HFFc6 (cell line): Measurements from ENCODE around the gene SEPSECS. TPM values are rescaled to one million over a fixed set of nuclear protein-coding genes. Genes with fewer than 3 reads are reported as not detected.

Source experiments
- DNase-seq: peaks from one replicate; pipeline ENCODE4 v3.0.0-alpha.2; 2018
- H3K27ac Mint-ChIP-seq: 2 replicates; pipeline ENCODE4 v1.8.0; 2020; ENCODE audit warnings: mild to moderate bottlenecking, mixed read lengths
- H3K27me3 Mint-ChIP-seq: 2 replicates; pipeline ENCODE4 v1.8.0; 2021; ENCODE audit warnings: mild to moderate bottlenecking, moderate library complexity, mixed read lengths; ENCODE audit not compliant: insufficient read depth
- H3K36me3 Mint-ChIP-seq: 2 replicates; pipeline ENCODE4 v1.8.0; 2021; ENCODE audit warnings: low read depth, mixed read lengths
- H3K4me1 Mint-ChIP-seq: 2 replicates; pipeline ENCODE4 v1.8.0; 2020; ENCODE audit warnings: low read depth, mixed read lengths
- H3K4me3 Mint-ChIP-seq: 2 replicates; pipeline ENCODE4 v1.8.0; 2020; ENCODE audit warnings: mild to moderate bottlenecking, moderate library complexity, mixed read lengths
- H3K9me3 Mint-ChIP-seq: 2 replicates; pipeline ENCODE4 v1.8.0; 2020; ENCODE audit warnings: mild to moderate bottlenecking, mixed read lengths
- CTCF ChIP-seq: fragments of 200-600 bp; sonication (generic); IDR thresholded peaks from 2 replicates; pipeline ENCODE4 v1.5.0; 2021; ENCODE audit warnings: antibody characterized with exemption, mild to moderate bottlenecking
- total RNA-seq, 6 experiments: library from RNA; stranded (reverse); fragmentation: NEBNext Ultra II Directional; extraction: Animal tissue kit (Norgen Biotek cat#: 25700); gene quantifications; 2 replicates in 1 of 6; 3 replicates in 5 of 6; pipeline ENCODE4 v1.2.3, GENCODE V29; 2021

The SEPSECS gene
- total RNA-seq, 6 experiments from 2014 or later, result 4.5 to 6.2 (median 5.4) TPM

- H3K9me3 Mint-ChIP-seq, result no peaks in the 10 kb centered on the region
- H3K36me3 Mint-ChIP-seq, result no peaks in the 10 kb centered on the region
- peak; percentile 57 for DNase-seq
- H3K27me3 Mint-ChIP-seq, result peaks cover 5% of the 10 kb centered on the region
- H3K27ac Mint-ChIP-seq, result no peak overlapping the region
- no peak for TF ChIP-seq CTCF
- H3K4me1 Mint-ChIP-seq, result peaks cover 26% of the 10 kb centered on the region
- H3K4me3 Mint-ChIP-seq, result no peak overlapping the region
Observed at GRCh38 chr4:25113915-25114904, 46.0 kb downstream of the SEPSECS start.

GRCh38 chr4:25112995-25113380 lies 47.3 kb downstream of the SEPSECS start:
- no peak overlapping the region for H3K27ac Mint-ChIP-seq
- H3K9me3 Mint-ChIP-seq, result no peaks in the 10 kb centered on the region
- H3K27me3 Mint-ChIP-seq, result peaks cover 12% of the 10 kb centered on the region
- H3K4me3 Mint-ChIP-seq, result no peak overlapping the region
- DNase-seq, result no peak
- peaks cover 26% of the 10 kb centered on the region for H3K4me1 Mint-ChIP-seq
- TF ChIP-seq CTCF, result no peak
- H3K36me3 Mint-ChIP-seq, result no peaks in the 10 kb centered on the region

- no peak for TF ChIP-seq CTCF
- no peaks in the 10 kb centered on the region for H3K9me3 Mint-ChIP-seq
- H3K27me3 Mint-ChIP-seq, result peaks cover 12% of the 10 kb centered on the region
- peaks cover 26% of the 10 kb centered on the region for H3K4me1 Mint-ChIP-seq
- no peak for DNase-seq
- no peak overlapping the region for H3K27ac Mint-ChIP-seq
- no peak overlapping the region for H3K4me3 Mint-ChIP-seq
- no peaks in the 10 kb centered on the region for H3K36me3 Mint-ChIP-seq
Observed at GRCh38 chr4:25112366-25112994, 47.8 kb downstream of the SEPSECS start.

GRCh38 chr4:25111648-25112196 lies 48.5 kb downstream of the SEPSECS start:
- Mint-ChIP-seq H3K36me3 (no peaks in the 10 kb centered on the region), H3K27ac (no peak overlapping the region), H3K9me3 (no peaks in the 10 kb centered on the region), H3K4me1 (peaks cover 26% of the 10 kb centered on the region), H3K4me3 (no peak overlapping the region), H3K27me3 (peaks cover 19% of the 10 kb centered on the region)
- no peak for DNase-seq
- TF ChIP-seq CTCF, result no peak

GRCh38 chr4:25110527-25111329 lies 49.5 kb downstream of the SEPSECS start:
- no peak overlapping the region for H3K27ac Mint-ChIP-seq
- no peak for DNase-seq
- no peak overlapping the region for H3K4me3 Mint-ChIP-seq
- no peaks in the 10 kb centered on the region for H3K9me3 Mint-ChIP-seq
- H3K36me3 Mint-ChIP-seq, result no peaks in the 10 kb centered on the region
- TF ChIP-seq CTCF, result no peak
- H3K4me1 Mint-ChIP-seq, result peaks cover 26% of the 10 kb centered on the region
- peaks cover 26% of the 10 kb centered on the region for H3K27me3 Mint-ChIP-seq
